GM04504 (cell line): ENCODE results near the gene ATP9B.

ENCODE experiments used
- DNase-seq: peaks from one replicate; pipeline ENCODE4 v3.0.0-alpha.2; 2012; ENCODE audit warnings: low read depth

The ATP9B gene

GRCh38 chr18:79396431-79397246 lies 327.4 kb downstream of the ATP9B start:
- DNase-seq: no peak

- no peak for DNase-seq
Measured at GRCh38 chr18:79397247-79397829, 328.1 kb downstream of the ATP9B start.

GRCh38 chr18:79397830-79398761 lies 328.9 kb downstream of the ATP9B start:
- DNase-seq: no peak

GRCh38 chr18:79399275-79400081 lies 330.3 kb downstream of the ATP9B start:
- no peak for DNase-seq

- no peak for DNase-seq
Measured at GRCh38 chr18:79400091-79400590, 330.9 kb downstream of the ATP9B start.

GRCh38 chr18:79400591-79401381 lies 331.6 kb downstream of the ATP9B start:
- no peak for DNase-seq

GRCh38 chr18:79401494-79402208 lies 332.5 kb downstream of the ATP9B start:
- DNase-seq: no peak

- no peak for DNase-seq
Measured at GRCh38 chr18:79402209-79402576, 333.0 kb downstream of the ATP9B start.

- DNase-seq: no peak
Measured at GRCh38 chr18:79402977-79403722, 334.0 kb downstream of the ATP9B start.

- no peak for DNase-seq
Measured at GRCh38 chr18:79403723-79404566, 334.8 kb downstream of the ATP9B start.

GRCh38 chr18:79404567-79404910 lies 335.3 kb downstream of the ATP9B start:
- no peak for DNase-seq

- no peak for DNase-seq
Measured at GRCh38 chr18:79405019-79405780, 336.0 kb downstream of the ATP9B start.

- no peak for DNase-seq
Measured at GRCh38 chr18:79405781-79406575, 336.8 kb downstream of the ATP9B start.

GRCh38 chr18:79406708-79407107 lies 337.5 kb downstream of the ATP9B start:
- DNase-seq: no peak

- no peak for DNase-seq
Measured at GRCh38 chr18:79409313-79409712, 340.1 kb downstream of the ATP9B start.

GRCh38 chr18:79410171-79410641 lies 341.0 kb downstream of the ATP9B start:
- DNase-seq: no peak
